GM19397 (cell line): ENCODE measurements around the gene AFF3.

ENCODE experiments used
- ATAC-seq: cut with Tn5 transposase; IDR thresholded peaks from one replicate; pipeline ENCODE4 v1.9.1; 2021; ENCODE audit warnings: mild to moderate bottlenecking, moderate library complexity; ENCODE audit not compliant: unreplicated experiment

Gene AFF3

GRCh38 chr2:99841749-99842148, 300.6 kb downstream of the AFF3 start:
- ATAC-seq: no peak

GRCh38 chr2:99840831-99841230, 301.6 kb downstream of the AFF3 start:
- no peak for ATAC-seq

- no peak for ATAC-seq
Observed at GRCh38 chr2:99836690-99837605, 305.4 kb downstream of the AFF3 start.

- no peak for ATAC-seq
Observed at GRCh38 chr2:99834426-99834825, 308.0 kb downstream of the AFF3 start.

GRCh38 chr2:99833586-99834201, 308.7 kb downstream of the AFF3 start:
- no peak for ATAC-seq

- no peak for ATAC-seq
Observed at GRCh38 chr2:99832926-99833325, 309.5 kb downstream of the AFF3 start.

- ATAC-seq: no peak
Observed at GRCh38 chr2:99831772-99832171, 310.6 kb downstream of the AFF3 start.

- no peak for ATAC-seq
Observed at GRCh38 chr2:99827296-99827999, 314.9 kb downstream of the AFF3 start.

GRCh38 chr2:99825630-99826029, 316.8 kb downstream of the AFF3 start:
- no peak for ATAC-seq

GRCh38 chr2:99824758-99825157, 317.6 kb downstream of the AFF3 start:
- ATAC-seq: no peak

- no peak for ATAC-seq
Observed at GRCh38 chr2:99822474-99823207, 319.7 kb downstream of the AFF3 start.

- no peak for ATAC-seq
Observed at GRCh38 chr2:99821984-99822383, 320.4 kb downstream of the AFF3 start.

GRCh38 chr2:99821572-99821971, 320.8 kb downstream of the AFF3 start:
- ATAC-seq: no peak

- ATAC-seq: no peak
Observed at GRCh38 chr2:99821039-99821438, 321.4 kb downstream of the AFF3 start.

- no peak for ATAC-seq
Observed at GRCh38 chr2:99819766-99820165, 322.6 kb downstream of the AFF3 start.

GRCh38 chr2:99818842-99819241, 323.5 kb downstream of the AFF3 start:
- no peak for ATAC-seq

- ATAC-seq: no peak
Observed at GRCh38 chr2:99816908-99817307, 325.5 kb downstream of the AFF3 start.

- no peak for ATAC-seq
Observed at GRCh38 chr2:99812426-99812825, 330.0 kb downstream of the AFF3 start.

- ATAC-seq: no peak
Observed at GRCh38 chr2:99811544-99811943, 330.8 kb downstream of the AFF3 start.

- no peak for ATAC-seq
Observed at GRCh38 chr2:99810225-99810624, 332.2 kb downstream of the AFF3 start.
